ENCODE results near the gene DNAJC17.
A peak's percentile ranks its signal among the peaks of the same experiment; 100 is the strongest.

Gene DNAJC17

GRCh38 chr15:40746916-40747418 is 60.3 kb downstream of the DNAJC17 start:
- no peak for TF ChIP-seq CTCF (IDR thresholded peaks at IDR 0.05; ENCODE audit: low read depth, low read length, missing control alignments)
- DNase-seq (ENCODE audit: low read depth): no peak
- no peak overlapping the region for H3K4me3 ChIP-seq (ENCODE audit: low read depth, low read length)
- in situ Hi-C loops (cut with HindIII; ENCODE audit: low sequenced_read_pairs): no loop called here

- in situ Hi-C loops (cut with HindIII; ENCODE audit: low sequenced_read_pairs): no loop called here
- no peak for DNase-seq (ENCODE audit: low read depth)
- no peak for TF ChIP-seq CTCF (IDR thresholded peaks at IDR 0.05; ENCODE audit: low read depth, low read length, missing control alignments)
- no peak overlapping the region for H3K4me3 ChIP-seq (ENCODE audit: low read depth, low read length)
Measured at GRCh38 chr15:40744815-40745152, 62.5 kb downstream of the DNAJC17 start.

GRCh38 chr15:40743921-40744814 is 63.1 kb downstream of the DNAJC17 start:
- in situ Hi-C loops (cut with HindIII; ENCODE audit: low sequenced_read_pairs): no loop called here
- H3K4me3 ChIP-seq (ENCODE audit: low read depth, low read length): no peak overlapping the region
- peak; percentile 14 for TF ChIP-seq CTCF (IDR thresholded peaks at IDR 0.05; ENCODE audit: low read depth, low read length, missing control alignments)
- DNase-seq (ENCODE audit: low read depth): no peak

- H3K4me3 ChIP-seq (ENCODE audit: low read depth, low read length): no peak overlapping the region
- no peak for DNase-seq (ENCODE audit: low read depth)
- TF ChIP-seq CTCF (IDR thresholded peaks at IDR 0.05; ENCODE audit: low read depth, low read length, missing control alignments): no peak
- in situ Hi-C loops (cut with HindIII; ENCODE audit: low sequenced_read_pairs): no loop called here
Measured at GRCh38 chr15:40743485-40743901, 63.8 kb downstream of the DNAJC17 start.

- DNase-seq (ENCODE audit: low read depth): no peak
- in situ Hi-C loops (cut with HindIII; ENCODE audit: low sequenced_read_pairs): loop anchor here (10.0 kb wide), 1 partner anchor 145 kb away; no protein-coding TSS in a partner anchor
- TF ChIP-seq CTCF (IDR thresholded peaks at IDR 0.05; ENCODE audit: low read depth, low read length, missing control alignments): no peak
- no peak overlapping the region for H3K4me3 ChIP-seq (ENCODE audit: low read depth, low read length)
Measured at GRCh38 chr15:40739854-40740253, 67.4 kb downstream of the DNAJC17 start.

- TF ChIP-seq CTCF (IDR thresholded peaks at IDR 0.05; ENCODE audit: low read depth, low read length, missing control alignments): no peak
- H3K4me3 ChIP-seq (ENCODE audit: low read depth, low read length): no peak overlapping the region
- DNase-seq (ENCODE audit: low read depth): no peak
- in situ Hi-C loops (cut with HindIII; ENCODE audit: low sequenced_read_pairs): loop anchor here (10.0 kb wide), 1 partner anchor 146 kb away; no protein-coding TSS in a partner anchor
Measured at GRCh38 chr15:40739047-40739446, 68.2 kb downstream of the DNAJC17 start.
